Kidney capillary endothelial cell (primary cell): Measurements from ENCODE around the gene ATP5F1E.

Experiments used
- DNase-seq: peaks from one replicate; pipeline ENCODE4 v3.0.0-alpha.2; 2018; ENCODE audit warnings: low spot score

The ATP5F1E gene

DNA sequence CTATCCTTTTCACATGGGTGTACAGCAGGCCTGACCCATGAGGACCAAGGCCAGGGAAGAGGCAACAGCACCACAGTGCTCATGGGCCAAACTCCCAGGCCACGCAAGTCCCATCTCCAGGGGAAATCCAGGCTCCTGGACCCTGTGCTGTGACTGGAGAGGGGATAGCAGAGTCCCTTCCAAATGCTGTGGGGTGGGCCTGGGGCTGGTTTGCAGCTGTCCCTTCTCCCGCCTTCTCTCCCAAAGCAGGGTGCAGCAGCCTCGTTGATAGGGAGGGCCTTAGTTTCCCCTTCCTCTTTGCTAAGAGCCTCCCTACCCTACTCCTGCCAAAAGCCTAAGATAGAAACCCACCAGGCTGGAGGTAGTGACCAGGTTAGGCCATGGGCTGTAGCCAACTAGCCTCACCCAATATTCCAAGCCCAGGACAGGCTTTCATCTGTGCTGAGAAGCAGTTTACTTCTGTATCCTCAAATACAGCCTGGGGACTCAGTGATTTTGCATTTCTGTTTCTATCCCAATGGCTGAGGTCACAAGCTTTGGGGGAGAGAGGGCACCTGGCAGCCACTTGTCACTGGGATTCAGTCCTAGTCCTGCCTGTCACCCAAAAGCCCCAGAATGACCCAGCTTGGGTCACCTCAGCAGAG is 26.5 kb downstream of the ATP5F1E start:
- no peak for DNase-seq

- DNase-seq = no peak
Measured at GRCh38 chr20:59004763-59005522, 27.2 kb downstream of the ATP5F1E start.

DNA sequence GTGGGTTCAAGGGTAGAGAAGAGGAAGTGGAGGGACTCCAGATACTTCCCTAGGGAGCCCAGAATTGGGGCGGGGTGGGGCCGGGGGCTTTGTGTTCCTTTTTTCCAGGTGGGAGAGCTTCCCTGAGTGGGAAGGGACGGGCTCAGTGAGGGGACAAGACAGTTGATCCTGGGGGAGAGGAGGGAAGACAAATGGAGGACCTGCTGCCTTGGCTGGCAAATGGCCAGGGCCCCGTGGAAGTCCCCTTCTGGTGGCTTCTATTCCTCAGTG is 27.7 kb downstream of the ATP5F1E start:
- no peak for DNase-seq

DNA sequence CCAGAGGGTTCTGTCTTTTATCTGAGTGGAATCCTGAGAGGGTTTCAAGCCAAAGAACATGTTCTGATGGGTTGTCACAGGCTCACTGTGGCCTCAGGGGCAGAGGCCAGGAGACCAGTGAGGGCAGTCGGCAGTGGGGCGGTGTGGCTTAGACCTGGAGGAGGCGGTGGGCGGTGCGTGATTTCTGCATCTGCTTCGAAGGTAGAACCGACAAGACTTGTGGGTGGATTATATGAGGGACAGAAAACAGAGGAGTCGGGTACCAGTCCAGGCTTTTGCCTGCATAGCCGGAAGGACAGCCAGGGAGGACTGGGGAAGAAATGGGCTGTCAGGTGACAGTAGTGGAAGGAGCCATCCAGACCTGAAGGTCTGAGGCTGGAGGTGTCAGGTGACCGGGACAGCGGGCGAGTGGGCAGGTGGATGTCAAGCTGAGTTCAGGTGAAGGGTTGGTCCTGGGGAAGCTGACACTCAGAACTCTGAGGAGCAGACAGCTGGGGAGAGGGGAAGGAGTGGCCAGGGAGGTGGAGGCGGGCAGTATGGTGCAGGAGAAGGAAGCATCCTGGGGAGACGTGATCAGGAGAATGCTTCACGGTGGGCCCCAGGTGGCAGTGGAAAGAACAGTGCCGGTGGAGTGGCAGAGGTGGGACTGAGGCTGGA is 28.2 kb downstream of the ATP5F1E start:
- DNase-seq = no peak

GRCh38 chr20:59002874-59003399 is 29.2 kb downstream of the ATP5F1E start:
- DNase-seq = no peak

DNA sequence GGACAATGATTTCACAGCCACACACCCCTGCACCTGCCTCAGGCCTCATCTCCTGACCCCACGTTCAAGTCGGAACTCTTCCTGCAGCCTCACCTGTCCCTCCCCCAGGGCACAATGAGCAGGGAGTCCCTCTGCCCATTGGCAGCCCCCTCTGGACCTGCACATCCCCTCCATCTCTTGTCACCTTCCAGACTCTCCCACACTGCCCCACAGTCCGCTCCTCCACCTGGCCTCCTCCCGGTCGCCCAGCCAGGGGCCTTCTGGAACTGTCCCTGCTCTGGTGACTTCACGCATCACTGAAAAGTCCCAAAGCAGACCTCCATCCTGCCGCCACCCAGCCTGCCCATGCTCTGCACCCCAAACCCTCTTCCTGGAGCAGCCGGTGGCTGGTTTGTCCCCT is 29.7 kb downstream of the ATP5F1E start:
- DNase-seq = no peak

- DNase-seq = no peak
Measured at GRCh38 chr20:59001449-59002171, 30.5 kb downstream of the ATP5F1E start.

GRCh38 chr20:59001068-59001448 is 31.1 kb downstream of the ATP5F1E start:
- DNase-seq = no peak

DNA sequence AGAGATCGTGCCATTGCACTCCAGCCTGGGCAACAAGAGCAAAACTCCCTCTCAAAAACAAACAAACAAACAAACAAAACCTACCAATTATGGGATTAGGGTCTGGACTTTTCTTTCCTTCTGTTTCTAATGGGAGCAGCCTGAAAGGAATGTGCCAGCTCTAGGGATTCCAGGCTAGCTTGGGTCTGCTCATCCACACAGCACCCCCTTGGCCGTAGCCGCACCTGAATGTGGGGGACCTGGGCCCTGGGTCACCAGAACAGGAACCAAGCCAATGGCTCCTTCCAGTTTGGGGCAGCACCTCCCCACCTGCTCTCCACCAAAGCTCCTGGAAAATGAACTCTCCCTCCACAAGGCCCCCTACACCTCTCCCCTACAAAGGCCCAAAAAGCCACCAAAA is 31.8 kb downstream of the ATP5F1E start:
- DNase-seq = no peak

- DNase-seq = no peak
Measured at GRCh38 chr20:58998656-58999055, 33.5 kb downstream of the ATP5F1E start.

DNA sequence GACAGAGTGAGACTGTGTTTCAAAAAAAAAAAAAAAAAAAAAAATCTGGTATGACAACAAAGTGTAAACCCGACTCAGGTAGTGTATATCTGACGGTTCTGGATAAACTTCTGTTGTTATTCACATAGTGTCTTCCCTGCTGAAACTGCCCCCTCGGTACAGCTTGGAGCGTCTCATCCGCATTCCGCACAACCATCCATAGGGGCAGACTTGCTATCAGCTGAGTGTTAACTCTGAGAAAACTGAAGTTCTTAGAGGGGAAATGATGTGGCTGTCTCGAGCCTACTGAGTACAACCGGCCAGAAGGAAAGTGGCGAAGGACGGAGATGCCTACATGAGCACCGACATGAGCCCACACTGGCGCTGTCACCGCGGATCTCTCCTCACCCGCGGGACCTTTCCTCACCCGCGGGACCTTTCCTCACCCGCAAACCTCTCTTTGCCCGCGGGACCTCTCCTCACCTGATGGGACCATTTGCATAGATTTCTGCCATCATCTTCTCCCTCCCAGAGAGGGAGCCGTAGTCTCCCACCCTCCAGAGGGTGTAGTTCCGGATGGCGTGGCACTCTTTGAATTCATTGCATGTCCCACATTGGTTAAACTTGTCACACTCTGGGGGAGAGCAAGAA is 34.9 kb downstream of the ATP5F1E start:
- no peak for DNase-seq

DNA sequence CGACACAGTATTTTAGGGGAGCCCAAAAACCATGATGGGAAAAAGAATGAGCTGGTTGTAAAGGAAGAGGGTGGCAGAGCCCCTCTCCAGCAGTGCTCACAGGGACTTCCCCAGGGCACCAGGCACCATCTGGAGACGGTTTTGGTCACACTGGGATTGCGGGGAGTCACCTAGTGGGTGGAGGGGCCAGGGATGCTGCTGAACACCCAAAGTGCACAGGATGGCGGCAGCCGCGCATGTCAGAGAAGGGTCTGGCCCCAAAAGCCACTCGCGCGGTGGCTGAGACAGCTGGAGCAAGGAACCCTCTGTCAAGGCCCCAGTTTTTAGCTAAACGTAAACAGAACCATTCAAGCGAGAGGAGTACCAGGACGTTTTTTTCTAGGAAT is 35.9 kb downstream of the ATP5F1E start:
- no peak for DNase-seq

GRCh38 chr20:58995461-58996225 is 36.5 kb downstream of the ATP5F1E start:
- no peak for DNase-seq

DNA sequence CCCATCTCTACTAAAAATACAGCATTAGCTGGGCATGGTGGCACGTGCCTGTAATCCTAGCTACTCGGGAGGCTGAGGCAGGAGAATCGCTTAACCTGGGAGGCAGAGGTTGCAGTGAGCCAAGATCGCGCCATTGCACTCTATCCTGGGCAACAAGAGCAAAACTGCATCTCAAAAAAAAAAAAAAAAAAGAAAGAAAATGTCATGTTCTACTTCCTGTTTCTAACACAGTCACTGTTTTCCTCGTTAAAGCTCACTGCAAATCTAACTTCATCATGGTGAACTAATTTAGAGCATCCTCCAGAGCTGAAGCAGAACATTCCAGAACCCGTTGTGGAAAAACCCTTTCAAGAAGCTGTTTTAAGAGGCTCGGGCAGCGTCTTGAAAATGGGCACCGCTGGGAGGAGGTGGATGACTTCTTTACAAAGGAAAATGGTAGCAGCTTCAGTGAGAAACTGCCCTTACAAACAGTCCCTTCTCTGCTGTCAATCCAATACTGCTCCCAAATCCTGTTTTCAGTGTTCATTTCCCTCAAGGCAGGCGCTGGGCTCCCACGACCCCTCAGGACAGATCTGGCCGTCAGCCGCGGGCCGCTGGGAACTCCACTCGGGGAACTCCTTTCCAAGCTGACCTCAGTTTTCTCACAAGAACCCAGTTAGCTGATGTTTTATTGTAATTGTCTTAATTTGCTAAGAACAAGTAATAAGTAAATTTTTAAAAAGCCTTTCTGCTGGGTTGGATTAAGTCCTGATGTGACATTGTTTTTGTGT is 37.6 kb downstream of the ATP5F1E start:
- DNase-seq = no peak

DNA sequence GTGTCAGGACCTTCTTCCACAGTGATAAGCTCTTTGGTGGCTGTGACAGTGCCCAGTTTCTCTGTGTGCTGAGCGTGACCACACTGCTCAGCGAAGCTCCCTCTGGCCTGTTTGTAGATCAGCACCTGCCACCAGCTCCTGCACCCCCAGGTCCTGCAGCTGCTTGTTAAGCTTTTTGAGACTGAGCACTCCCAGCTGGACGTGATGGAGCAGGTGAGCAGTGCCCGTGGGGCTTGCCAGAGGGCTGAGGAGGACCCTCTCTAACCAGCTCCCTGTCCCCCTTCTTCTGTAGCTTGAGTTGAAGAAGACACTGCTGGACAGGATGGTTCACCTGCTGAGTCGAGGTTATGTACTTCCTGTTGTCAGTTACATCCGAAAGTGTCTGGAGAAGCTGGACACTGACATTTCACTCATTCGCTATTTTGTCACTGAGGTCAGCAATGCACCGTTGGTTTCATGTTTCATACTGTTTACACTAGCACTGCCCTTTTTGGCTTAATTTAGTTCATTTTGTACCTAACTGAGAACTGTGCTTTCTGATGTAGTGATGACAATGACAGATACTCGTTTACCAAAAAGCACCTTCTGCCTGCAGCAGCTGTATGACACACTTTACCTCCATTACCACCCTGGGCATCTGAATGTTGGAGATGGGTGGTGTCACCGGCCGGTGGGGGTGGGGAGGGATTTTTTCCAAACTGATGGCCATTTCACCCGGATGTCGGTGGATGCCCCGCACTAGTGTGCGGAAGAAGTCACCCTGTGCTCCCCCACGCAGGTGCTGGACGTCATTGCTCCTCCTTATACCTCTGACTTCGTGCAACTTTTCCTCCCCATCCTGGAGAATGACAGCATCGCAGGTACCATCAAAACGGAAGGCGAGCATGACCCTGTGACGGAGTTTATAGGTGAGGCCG is 38.5 kb downstream of the ATP5F1E start:
- DNase-seq = no peak

DNA sequence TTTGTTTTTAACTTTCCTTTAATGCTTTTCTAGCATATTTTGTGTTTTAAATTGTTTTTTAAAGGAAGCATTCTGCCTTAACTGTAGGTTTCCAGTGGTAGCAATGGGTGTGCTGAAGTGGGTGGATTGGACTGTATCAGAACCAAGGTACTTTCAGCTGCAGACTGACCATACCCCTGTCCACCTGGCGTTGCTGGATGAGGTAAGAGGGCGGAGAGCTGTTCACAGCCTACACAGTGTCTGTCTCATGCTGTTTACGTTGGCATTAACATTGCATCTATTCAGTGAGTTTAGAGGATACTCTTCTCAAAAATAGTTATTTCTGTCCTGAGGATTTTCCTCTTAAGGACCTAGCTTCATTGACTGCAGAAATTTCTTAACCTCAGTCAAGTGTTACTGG is 39.2 kb downstream of the ATP5F1E start:
- DNase-seq = no peak

- DNase-seq = no peak
Measured at GRCh38 chr20:58991715-58992114, 40.4 kb downstream of the ATP5F1E start.

- DNase-seq = no peak
Measured at GRCh38 chr20:58990651-58991445, 41.3 kb downstream of the ATP5F1E start.

GRCh38 chr20:58989196-58989595 is 42.9 kb downstream of the ATP5F1E start:
- DNase-seq = no peak
